Liver (tissue), 3 donors: ENCODE data around the gene PCSK6.

ENCODE experiments used
- ATF3 ChIP-seq: IDR thresholded peaks from 2 replicates; pipeline ENCODE4 v1.6.1; 2016; ENCODE audit warnings: antibody characterized with exemption
- CTCF ChIP-seq: fragments of 150-350 bp; IDR thresholded peaks from 2 replicates; pipeline ENCODE4 v1.5.1; 2017; ENCODE audit warnings: improper control_type of control experiment, low read depth, low read length; ENCODE audit not compliant: missing input control
- GABPA ChIP-seq, 2 donors: IDR thresholded peaks in 1 of 2; conservative IDR thresholded peaks in 1 of 2; 2 replicates each; pipeline ENCODE4 v1.6.1; 2016; ENCODE audit warnings: antibody characterized with exemption in 2 of 2, mild to moderate bottlenecking in 1 of 2, moderate library complexity in 1 of 2
- SP1 ChIP-seq: IDR thresholded peaks from 2 replicates; pipeline ENCODE4 v1.6.1; 2018; ENCODE audit warnings: antibody characterized with exemption, mild to moderate bottlenecking
- TAF1 ChIP-seq: conservative IDR thresholded peaks from 2 replicates; pipeline ENCODE4 v1.6.1; 2016; ENCODE audit warnings: antibody characterized with exemption, mild to moderate bottlenecking
- TF ChIP-seq, protein P1 (sequence below): IDR thresholded peaks from 2 replicates; pipeline ENCODE4 v1.6.1; 2016; ENCODE audit warnings: antibody characterized with exemption
- TF ChIP-seq, protein P2 (sequence below): IDR thresholded peaks from 2 replicates; pipeline ENCODE4 v1.6.1; 2016; ENCODE audit warnings: antibody characterized with exemption, mild to moderate bottlenecking
- donor health status: healthy.
- donor health status: healthy.

DNA sequence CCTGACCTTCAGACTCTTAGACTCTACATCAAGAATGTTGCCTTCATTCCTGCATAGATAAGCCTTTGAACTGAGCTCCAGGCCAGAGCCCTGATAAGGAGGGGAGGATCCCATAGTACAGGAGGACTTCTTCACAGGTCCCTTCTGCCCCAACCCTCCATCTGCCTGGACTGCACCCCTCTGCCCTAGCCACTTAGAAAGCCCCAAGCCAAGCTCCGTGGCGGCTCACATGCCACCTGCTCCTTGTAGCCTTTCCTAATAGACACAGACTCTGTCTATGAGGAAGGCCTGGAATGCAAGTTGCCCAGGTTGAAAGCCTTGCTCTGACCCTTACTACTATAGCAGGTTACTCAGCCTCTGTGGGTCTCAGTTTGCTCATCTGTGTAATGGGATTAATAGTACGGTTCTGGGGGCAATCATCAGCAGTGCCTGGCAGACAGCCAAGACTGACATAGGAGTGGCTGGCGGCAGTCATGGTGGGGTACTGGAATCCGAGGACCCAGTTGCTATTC lies 11.6 kb downstream of the PCSK6 start:
- TF ChIP-seq TAF1 (no peak), ATF3 (no peak), CTCF (no peak), GABPA (IDR thresholded peaks at IDR 0.05 in 1 of 2, conservative IDR thresholded peaks at IDR 0.05 in 1 of 2) (no peak), SP1 (no peak)
- TF ChIP-seq, protein P1, sequence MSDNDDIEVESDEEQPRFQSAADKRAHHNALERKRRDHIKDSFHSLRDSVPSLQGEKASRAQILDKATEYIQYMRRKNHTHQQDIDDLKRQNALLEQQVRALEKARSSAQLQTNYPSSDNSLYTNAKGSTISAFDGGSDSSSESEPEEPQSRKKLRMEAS: no peak
- TF ChIP-seq, protein P2, sequence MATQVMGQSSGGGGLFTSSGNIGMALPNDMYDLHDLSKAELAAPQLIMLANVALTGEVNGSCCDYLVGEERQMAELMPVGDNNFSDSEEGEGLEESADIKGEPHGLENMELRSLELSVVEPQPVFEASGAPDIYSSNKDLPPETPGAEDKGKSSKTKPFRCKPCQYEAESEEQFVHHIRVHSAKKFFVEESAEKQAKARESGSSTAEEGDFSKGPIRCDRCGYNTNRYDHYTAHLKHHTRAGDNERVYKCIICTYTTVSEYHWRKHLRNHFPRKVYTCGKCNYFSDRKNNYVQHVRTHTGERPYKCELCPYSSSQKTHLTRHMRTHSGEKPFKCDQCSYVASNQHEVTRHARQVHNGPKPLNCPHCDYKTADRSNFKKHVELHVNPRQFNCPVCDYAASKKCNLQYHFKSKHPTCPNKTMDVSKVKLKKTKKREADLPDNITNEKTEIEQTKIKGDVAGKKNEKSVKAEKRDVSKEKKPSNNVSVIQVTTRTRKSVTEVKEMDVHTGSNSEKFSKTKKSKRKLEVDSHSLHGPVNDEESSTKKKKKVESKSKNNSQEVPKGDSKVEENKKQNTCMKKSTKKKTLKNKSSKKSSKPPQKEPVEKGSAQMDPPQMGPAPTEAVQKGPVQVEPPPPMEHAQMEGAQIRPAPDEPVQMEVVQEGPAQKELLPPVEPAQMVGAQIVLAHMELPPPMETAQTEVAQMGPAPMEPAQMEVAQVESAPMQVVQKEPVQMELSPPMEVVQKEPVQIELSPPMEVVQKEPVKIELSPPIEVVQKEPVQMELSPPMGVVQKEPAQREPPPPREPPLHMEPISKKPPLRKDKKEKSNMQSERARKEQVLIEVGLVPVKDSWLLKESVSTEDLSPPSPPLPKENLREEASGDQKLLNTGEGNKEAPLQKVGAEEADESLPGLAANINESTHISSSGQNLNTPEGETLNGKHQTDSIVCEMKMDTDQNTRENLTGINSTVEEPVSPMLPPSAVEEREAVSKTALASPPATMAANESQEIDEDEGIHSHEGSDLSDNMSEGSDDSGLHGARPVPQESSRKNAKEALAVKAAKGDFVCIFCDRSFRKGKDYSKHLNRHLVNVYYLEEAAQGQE: no peak
